Bronchial epithelial cell (primary cell): ENCODE results near the gene IRF2. TPM values are rescaled to one million over a fixed set of nuclear protein-coding genes. Genes with fewer than 3 reads are reported as not detected.

Experiments
- DNase-seq: peaks from one replicate; pipeline ENCODE4 v3.0.0-alpha.2; 2010; ENCODE audit warnings: low read depth
- FAIRE-seq: peaks from 2 replicates; lab custom pipeline; 2011; peaks lifted over from hg19 to GRCh38; lab: Jason Lieb, UNC
- H3K27me3 ChIP-seq: 2 replicates; pipeline ENCODE4 v1.5.1; 2011; ENCODE audit warnings: low read length; ENCODE audit not compliant: control insufficient read depth, insufficient read depth
- H3K36me3 ChIP-seq: 2 replicates; pipeline ENCODE4 v1.5.1; 2011; ENCODE audit warnings: low read length; ENCODE audit not compliant: control insufficient read depth, insufficient read depth
- H3K4me3 ChIP-seq: 2 replicates; pipeline ENCODE4 v1.5.1; 2011; ENCODE audit warnings: mild to moderate bottlenecking, low read depth, low read length, control low read depth
- total RNA-seq: library from RNA; depleted of rRNA; stranded (reverse); fragments of >200 nt; gene quantifications from 2 replicates; pipeline ENCODE4 v1.2.1, GENCODE V29; 2014
- TF ChIP-seq, protein P1 (sequence below): IDR thresholded peaks from 2 replicates; pipeline ENCODE4 v1.5.1; 2011; ENCODE audit warnings: mild to moderate bottlenecking, moderate library complexity, low read length, control low read depth, inconsistent platforms; ENCODE audit not compliant: insufficient read depth, severe bottlenecking

The IRF2 gene
- total RNA-seq, 1 donor from 2014 or later = 16.1 TPM

GRCh38 chr4:184473499-184474262 lies 669 bp downstream of the IRF2 start:
- Histone ChIP-seq H3K27me3 (no peaks in the 10 kb centered on the region), H3K36me3 (no peaks in the 10 kb centered on the region), H3K4me3 (peak overlapping the region; percentile 66)
- no peak for FAIRE-seq
- TF ChIP-seq, protein P1, sequence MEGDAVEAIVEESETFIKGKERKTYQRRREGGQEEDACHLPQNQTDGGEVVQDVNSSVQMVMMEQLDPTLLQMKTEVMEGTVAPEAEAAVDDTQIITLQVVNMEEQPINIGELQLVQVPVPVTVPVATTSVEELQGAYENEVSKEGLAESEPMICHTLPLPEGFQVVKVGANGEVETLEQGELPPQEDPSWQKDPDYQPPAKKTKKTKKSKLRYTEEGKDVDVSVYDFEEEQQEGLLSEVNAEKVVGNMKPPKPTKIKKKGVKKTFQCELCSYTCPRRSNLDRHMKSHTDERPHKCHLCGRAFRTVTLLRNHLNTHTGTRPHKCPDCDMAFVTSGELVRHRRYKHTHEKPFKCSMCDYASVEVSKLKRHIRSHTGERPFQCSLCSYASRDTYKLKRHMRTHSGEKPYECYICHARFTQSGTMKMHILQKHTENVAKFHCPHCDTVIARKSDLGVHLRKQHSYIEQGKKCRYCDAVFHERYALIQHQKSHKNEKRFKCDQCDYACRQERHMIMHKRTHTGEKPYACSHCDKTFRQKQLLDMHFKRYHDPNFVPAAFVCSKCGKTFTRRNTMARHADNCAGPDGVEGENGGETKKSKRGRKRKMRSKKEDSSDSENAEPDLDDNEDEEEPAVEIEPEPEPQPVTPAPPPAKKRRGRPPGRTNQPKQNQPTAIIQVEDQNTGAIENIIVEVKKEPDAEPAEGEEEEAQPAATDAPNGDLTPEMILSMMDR = no peak
- DNase-seq = no peak

GRCh38 chr4:184472614-184473498 lies 1.5 kb downstream of the IRF2 start:
- TF ChIP-seq, protein P1 = no peak
- no peak for FAIRE-seq

DNA sequence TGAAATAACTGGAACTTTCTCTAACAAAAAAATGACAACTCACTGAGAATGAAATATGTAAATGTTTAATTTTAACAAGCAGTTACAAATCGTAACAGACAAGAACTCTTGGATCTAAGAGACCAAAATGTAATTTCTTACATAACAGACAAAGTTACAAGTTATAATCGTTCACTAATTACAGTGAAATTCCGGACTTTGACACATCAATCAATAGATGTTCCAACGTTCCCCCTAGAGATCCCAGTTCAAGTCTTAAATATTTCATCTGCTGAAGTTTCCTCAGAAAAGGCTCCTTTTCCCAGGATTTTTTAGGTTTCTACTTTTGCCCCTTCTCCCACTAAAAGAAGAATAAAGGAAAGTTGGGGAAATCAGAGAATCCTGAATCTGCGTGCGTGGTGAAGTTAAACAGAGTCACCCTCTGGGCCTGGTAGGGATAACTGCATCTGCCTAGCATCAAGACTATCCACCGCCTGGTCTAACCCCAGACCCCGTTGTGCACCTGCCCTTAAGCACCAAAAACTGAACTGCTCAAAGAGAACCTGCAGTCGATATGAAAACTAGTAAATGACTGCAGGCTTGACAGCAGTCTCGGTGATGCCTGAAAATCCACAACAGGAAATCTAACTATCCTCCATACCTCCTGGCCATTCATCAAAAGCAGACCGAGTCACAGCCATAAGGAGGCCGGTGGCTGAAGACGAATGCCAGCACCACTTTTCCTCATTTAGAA lies 2.3 kb downstream of the IRF2 start:
- DNase-seq = peak; percentile 30
- Histone ChIP-seq H3K27me3 (no peaks in the 10 kb centered on the region), H3K4me3 (peak overlapping the region; percentile 66), H3K36me3 (no peaks in the 10 kb centered on the region)
- TF ChIP-seq, protein P1 = peak; percentile 3
- no peak for FAIRE-seq

More at GRCh38 chr4:184472614-184473498, 1.5 kb downstream of the IRF2 start:
- peak; percentile 27 for DNase-seq
- H3K27me3 ChIP-seq = no peaks in the 10 kb centered on the region
- H3K36me3 ChIP-seq = no peaks in the 10 kb centered on the region
- H3K4me3 ChIP-seq = peak overlapping the region; percentile 66

GRCh38 chr4:184470785-184471110 lies 3.6 kb downstream of the IRF2 start:
- no peaks in the 10 kb centered on the region for H3K27me3 ChIP-seq
- no peak for FAIRE-seq
- no peak for DNase-seq
- TF ChIP-seq, protein P1 = no peak
- no peak overlapping the region for H3K4me3 ChIP-seq
- no peaks in the 10 kb centered on the region for H3K36me3 ChIP-seq

GRCh38 chr4:184466634-184467033 lies 7.7 kb downstream of the IRF2 start:
- H3K27me3 ChIP-seq = no peaks in the 10 kb centered on the region
- DNase-seq (no peak), FAIRE-seq (peak; percentile 64)
- no peaks in the 10 kb centered on the region for H3K36me3 ChIP-seq
- H3K4me3 ChIP-seq = no peak overlapping the region
- TF ChIP-seq, protein P1 = no peak
